Measurements from ENCODE around the gene WFS1. TPM values are rescaled to one million over a fixed set of nuclear protein-coding genes. Genes with fewer than 3 reads are reported as not detected.

The WFS1 gene
- total and polyA plus RNA-seq, 9 of the 15 experiments (the other 6 are each of a cell fraction or from before 2014, with no cell fraction given) = 0.01 to 0.29 (median 0.03) TPM; not detected in 5

- Histone ChIP-seq H3K9ac (ENCODE audit: insufficient read depth in 1 of 2, low read depth in 2 of 2, low read length in 2 of 2) (no peak overlapping the region), H3K4me3 (no peak overlapping the region), H3K4me1 (replicated peaks in 1 of 2; ENCODE audit: control insufficient read depth in 2 of 2, insufficient read depth in 2 of 2, low read length in 2 of 2) (no peaks in the 10 kb centered on the region; a peak in 1 of 5 replicates), H3K36me3 (ENCODE audit: control insufficient read depth, insufficient read depth, low read length) (no peaks in the 10 kb centered on the region), H3K4me2 (ENCODE audit: insufficient read depth, low read length) (no peak overlapping the region), H4K20me1 (replicated peaks; ENCODE audit: control insufficient read depth, insufficient read depth, low read length) (no peaks in the 10 kb centered on the region), H2AFZ (ENCODE audit: low read depth, low read length) (no peak overlapping the region), H3K27me3 (ENCODE audit: control insufficient read depth in 2 of 2, insufficient read depth in 2 of 2, low read length in 2 of 2) (peaks cover 0 to 47% of the 10 kb centered on the region in 2 experiments; a peak in 3 of 5 replicates), H3K27ac (ENCODE audit: extremely low read depth, low read depth, low read length) (no peak overlapping the region), H3K9me3 (replicated peaks; ENCODE audit: control insufficient read depth, insufficient read depth, low read depth, low read length) (no peaks in the 10 kb centered on the region), H3K9me1 (ENCODE audit: control insufficient read depth, insufficient read depth, low read length) (no peaks in the 10 kb centered on the region), H3K79me2 (ENCODE audit: control insufficient read depth, insufficient read depth, low read length) (no peaks in the 10 kb centered on the region)
- intact Hi-C loops (cut with micrococcal nuclease) (no loop called here), in situ Hi-C loops (cut with MboI) (no loop called here)
- ATAC-seq = no peak
- POLR2A ChIA-PET = no interaction called here
- BruUV-seq (replicated peaks) = no TSS peak
- CTCF ChIA-PET (ENCODE audit: low intra/inter-chr PET ratio) = no interaction called here
- no peak for FAIRE-seq
- 1% methylated on average over 12 of the region's 12 CpGs for WGBS (ENCODE audit: insufficient coverage, low coverage, missing lambda C conversion rate)
- DNase-seq (ENCODE audit: extremely low read depth in 1 of 4, low spot score in 3 of 4) = no peak
- TF ChIP-seq ELF2 (CRISPR knock-in tag; IDR thresholded peaks at IDR 0.05) (no peak), CUX1 (CRISPR knock-in tag; IDR thresholded peaks at IDR 0.05) (no peak), NFIC (IDR thresholded peaks at IDR 0.05) (no peak), ZNF395 (CRISPR knock-in tag; IDR thresholded peaks at IDR 0.05) (no peak), MYBL2 (IDR thresholded peaks at IDR 0.05; ENCODE audit: low read depth) (no peak), MYBL2 (CRISPR knock-in tag; IDR thresholded peaks at IDR 0.05; ENCODE audit: borderline replicate concordance) (no peak), PRPF4 (IDR thresholded peaks at IDR 0.05; ENCODE audit: insufficient read depth, low read depth, low read length, poor library complexity, severe bottlenecking) (no peak), CHAMP1 (IDR thresholded peaks at IDR 0.05) (no peak), KLF10 (CRISPR knock-in tag; IDR thresholded peaks at IDR 0.05) (no peak), USF1 (CRISPR knock-in tag; IDR thresholded peaks at IDR 0.05) (no peak)
Measured at GRCh38 chr4:6236816-6237390, 32.7 kb upstream of the WFS1 start.

Measured in K562 (cell line).